Retinal pigment epithelial cell (primary cell): Measurements from ENCODE around the gene MPV17.

Source experiments
- DNase-seq: peaks from one replicate; pipeline ENCODE4 v3.0.0-alpha.2; 2010; ENCODE audit warnings: low read depth
- H3K4me3 ChIP-seq: 2 replicates; pipeline ENCODE4 v1.5.1; 2011; ENCODE audit warnings: mild to moderate bottlenecking, low read length, control low read depth, moderate library complexity
- TF ChIP-seq, protein P1 (sequence below): conservative IDR thresholded peaks from 2 replicates; pipeline ENCODE4 v1.5.1; 2011; ENCODE audit warnings: low read depth, low read length, control low read depth, inconsistent platforms

The MPV17 gene, protein sequence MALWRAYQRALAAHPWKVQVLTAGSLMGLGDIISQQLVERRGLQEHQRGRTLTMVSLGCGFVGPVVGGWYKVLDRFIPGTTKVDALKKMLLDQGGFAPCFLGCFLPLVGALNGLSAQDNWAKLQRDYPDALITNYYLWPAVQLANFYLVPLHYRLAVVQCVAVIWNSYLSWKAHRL

DNA sequence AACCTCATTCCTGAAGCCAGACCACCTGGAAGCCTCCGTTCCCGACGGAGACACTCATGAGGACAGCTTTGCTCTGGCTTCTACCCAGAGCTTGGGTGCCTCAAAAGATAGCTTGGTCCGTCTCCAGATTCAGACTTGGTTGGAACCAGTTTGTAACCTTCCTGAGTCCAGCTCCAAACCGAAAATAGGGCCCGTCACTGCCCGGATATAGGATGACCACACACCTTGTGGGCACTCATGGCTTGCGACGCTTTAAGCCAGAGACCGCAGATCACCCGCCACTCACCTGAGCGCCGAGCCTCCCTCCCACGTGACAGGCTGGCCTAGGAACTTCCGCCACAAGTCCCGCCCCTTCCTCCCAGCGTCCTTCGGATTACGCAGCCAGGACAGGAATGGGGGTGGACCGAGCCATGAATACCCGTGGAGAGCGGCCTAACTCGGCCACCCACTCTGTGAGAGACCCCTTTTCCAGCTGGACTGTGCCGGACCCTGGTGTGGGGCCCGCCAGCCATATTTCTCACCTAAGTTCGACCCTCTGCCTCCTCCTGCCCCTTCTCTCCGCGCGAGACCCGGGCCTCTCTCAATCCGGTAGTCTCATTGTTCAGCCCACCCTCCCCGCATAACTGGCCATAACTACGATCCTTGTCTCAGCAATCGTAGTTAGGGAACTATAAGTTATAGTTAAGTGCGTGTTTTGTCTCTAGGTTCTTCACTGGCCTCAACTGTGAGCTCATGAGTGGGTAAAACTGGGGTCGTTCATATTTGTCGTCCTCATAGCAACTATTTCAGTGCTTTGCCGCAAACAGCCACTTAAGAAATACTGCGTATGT, at the start of gene MPV17:
Gene MPV17, minus strand, starts transcription at position 332 of the 830 bp plus-strand sequence. CDS start 580 bp downstream, outside the sequence.
- DNase-seq: peak; percentile 80
- peak within 1 kb of the TSS; percentile 93 for H3K4me3 ChIP-seq
- TF ChIP-seq, protein P1, sequence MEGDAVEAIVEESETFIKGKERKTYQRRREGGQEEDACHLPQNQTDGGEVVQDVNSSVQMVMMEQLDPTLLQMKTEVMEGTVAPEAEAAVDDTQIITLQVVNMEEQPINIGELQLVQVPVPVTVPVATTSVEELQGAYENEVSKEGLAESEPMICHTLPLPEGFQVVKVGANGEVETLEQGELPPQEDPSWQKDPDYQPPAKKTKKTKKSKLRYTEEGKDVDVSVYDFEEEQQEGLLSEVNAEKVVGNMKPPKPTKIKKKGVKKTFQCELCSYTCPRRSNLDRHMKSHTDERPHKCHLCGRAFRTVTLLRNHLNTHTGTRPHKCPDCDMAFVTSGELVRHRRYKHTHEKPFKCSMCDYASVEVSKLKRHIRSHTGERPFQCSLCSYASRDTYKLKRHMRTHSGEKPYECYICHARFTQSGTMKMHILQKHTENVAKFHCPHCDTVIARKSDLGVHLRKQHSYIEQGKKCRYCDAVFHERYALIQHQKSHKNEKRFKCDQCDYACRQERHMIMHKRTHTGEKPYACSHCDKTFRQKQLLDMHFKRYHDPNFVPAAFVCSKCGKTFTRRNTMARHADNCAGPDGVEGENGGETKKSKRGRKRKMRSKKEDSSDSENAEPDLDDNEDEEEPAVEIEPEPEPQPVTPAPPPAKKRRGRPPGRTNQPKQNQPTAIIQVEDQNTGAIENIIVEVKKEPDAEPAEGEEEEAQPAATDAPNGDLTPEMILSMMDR: no peak

DNA sequence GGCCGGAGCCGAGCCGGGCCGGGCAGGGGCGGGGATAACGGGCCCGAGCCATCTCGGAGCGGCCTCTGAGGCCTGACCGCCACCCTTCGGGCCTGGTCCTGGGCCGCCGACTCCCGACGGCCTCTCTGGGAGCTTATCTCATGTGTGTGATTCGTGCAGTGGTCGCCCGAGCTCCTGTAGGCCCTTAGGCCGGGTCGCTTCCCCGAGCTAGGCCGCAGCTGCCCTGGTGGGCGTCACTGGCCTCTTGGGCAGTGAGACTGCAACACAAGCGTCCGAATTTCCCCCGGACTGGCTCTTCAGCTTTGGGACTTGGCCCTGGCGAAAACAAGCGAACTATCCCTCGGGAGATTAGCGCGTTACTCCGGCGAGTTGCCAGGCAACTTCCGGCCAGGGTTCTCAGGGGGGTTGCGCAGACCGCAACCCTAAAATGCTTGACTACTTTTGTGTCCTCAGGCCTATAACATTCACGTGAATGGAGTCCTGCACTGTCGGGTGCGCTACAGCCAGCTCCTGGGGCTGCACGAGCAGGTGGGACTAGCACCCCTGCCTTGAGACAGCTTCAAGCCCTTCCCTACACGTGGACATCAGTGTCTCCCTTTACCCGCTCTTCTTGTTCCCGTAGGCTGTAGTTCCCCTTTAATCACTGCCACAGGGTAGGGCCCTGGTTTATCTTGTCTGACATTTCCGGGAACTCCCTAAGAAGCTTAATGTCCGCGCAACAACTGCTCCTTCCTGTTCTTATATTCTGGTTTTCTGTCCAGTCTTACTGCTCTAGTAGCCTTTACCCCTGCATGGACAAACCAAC, 48.1 kb upstream of the MPV17 start:
- no peak for DNase-seq
- TF ChIP-seq, protein P1: no peak
- peak overlapping the region; percentile 75 for H3K4me3 ChIP-seq

DNA sequence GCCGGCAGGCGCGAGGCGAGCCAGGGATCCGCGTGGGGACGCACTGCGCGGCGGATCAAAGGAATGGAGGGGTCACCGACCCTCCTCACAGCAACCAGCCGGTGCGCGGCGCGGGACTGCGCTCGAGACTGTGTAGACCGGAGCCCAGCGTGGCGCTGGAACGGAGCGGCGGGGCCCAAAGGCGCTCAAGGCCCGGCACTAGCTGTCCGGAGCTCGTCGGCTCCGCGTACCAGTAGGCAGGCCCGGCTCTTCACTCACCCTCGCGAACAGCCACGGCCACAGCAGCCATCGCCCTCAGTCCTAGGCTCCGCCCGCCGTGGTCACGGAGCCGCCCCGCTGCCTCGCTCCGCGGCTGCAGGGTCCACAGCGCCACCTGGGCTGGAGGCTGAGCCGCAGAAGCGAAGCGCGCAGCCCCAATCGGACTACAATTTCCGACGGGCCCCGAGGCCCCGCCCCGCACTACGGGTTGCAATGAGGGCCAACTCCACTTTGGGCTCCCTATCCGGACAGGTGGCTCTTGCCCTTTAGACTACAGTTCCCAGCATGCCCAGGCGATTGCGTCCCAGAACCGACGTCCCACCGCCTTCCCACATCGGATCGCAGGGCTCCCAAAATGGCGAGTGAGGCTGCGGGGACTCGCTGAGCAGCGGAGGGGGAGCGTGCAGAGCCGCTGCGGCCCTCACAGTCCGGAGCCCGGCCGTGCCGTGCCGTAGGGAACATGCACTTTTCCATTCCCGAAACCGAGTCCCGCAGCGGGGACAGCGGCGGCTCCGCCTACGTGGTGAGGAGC, 47.3 kb upstream of the MPV17 start, which contains the start of the genes EIF2B4 and SNX17:
Gene EIF2B4, minus strand, starts transcription at position 313 of the 790 bp plus-strand sequence. Its CDS starts 24 bp downstream, at position 289.
Gene SNX17, plus strand, starts transcription at position 591 of the 790 bp plus-strand sequence. Its CDS starts 128 bp downstream, at position 719.
- peak within 1 kb of the TSS; percentile 75 for H3K4me3 ChIP-seq
- peak; percentile 96 for DNase-seq
- TF ChIP-seq, protein P1: peak; percentile 78

DNA sequence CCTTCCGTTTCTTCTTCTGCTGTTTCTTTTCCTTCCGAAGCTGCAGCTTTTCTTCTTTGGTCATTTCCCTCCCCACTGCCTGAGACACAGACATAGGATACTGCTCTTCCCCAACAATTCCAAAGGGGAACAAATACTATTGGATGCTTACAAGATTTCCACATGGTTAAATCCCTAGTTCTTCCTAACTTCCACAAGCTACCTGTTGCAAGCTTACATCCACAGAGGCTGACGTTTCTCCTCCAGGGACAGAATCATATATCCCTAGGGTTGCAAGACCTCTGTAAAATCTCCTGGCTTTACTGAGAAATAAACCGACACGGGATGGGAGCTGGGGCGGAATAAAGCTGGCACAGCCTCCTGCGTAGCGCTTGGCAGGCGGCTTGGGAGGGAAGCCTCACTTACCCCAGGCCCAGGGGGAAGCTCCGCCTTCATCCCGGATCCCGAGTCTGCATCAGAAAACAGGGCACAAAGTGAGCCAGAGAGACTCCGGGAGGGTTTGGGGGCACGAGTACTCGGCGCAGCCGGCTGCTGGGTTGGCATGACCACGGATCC, 46.7 kb upstream of the MPV17 start:
- DNase-seq: no peak
- H3K4me3 ChIP-seq: peak overlapping the region; percentile 75
- TF ChIP-seq, protein P1: no peak

DNA sequence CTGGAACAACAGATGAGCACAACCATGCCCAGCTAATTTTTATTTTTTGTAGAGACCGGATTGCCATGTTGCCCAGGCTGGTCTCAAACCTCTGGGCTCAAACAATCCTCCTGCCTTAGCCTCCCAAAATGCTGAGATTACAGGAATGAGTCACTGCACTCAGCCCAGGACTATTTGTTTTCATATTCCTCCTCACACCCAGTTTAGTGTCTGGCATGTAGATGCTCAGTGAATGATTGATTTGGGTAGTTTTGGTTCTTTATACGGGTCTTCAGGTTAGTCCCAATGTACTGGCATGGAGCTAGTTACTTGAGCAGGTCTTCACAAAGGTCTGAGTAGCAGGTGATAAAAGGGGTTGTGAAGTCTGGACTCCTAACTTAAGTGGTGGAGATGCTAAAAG, 41.0 kb upstream of the MPV17 start:
- TF ChIP-seq, protein P1: no peak
- no peak overlapping the region for H3K4me3 ChIP-seq
- no peak for DNase-seq
